K562 (cell line): ENCODE results near the gene SAXO2. TPM values are rescaled to one million over a fixed set of nuclear protein-coding genes. Genes with fewer than 3 reads are reported as not detected.

ENCODE experiments used
- ATAC-seq: fragments of 200-7000 bp; cut with Tn5 transposase; 3 replicates; pipeline ENCODE4 v1.9.1; 2020; ENCODE audit warnings: moderate library complexity
- BruUV-seq: library from RNA; stranded (reverse); fragments of 400-500 nt; replicated peaks from 2 replicates; lab custom pipeline; 2021; lab: Mats Ljungman, UMichigan
- CTCF ChIA-PET: fragments of 300-600 bp; formaldehyde crosslinking; extraction: SDS; loops from one replicate; lab custom pipeline; 2021; ENCODE audit warnings: low intra/inter-chr PET ratio; lab: Yijun Ruan, JAX
- POLR2A ChIA-PET: fragments of 300-600, 350-650 bp; sonication (Branson Sonifier 250); formaldehyde crosslinking; extraction: SDS; loops from one replicate; lab custom pipeline; 2021; ENCODE audit warnings: antibody characterized with exemption, inconsistent platforms; lab: Yijun Ruan, JAX
- DNase-seq, 4 experiments: peaks; one replicate each; pipeline versions ENCODE4 v3.0.0 to v3.0.0-alpha.2; 2011 to 2018; ENCODE audit warnings: low spot score in 3 of 4, mixed read lengths in 3 of 4; ENCODE audit errors: extremely low read depth in 1 of 4
- FAIRE-seq: peaks from 2 replicates; lab custom pipeline; 2011; peaks lifted over from hg19 to GRCh38; lab: Jason Lieb, UNC
- H2AFZ ChIP-seq: 2 replicates; pipeline ENCODE4 v1.6.0; 2011; ENCODE audit warnings: low read depth, low read length, control low read depth, inconsistent platforms
- H3K27ac ChIP-seq: fragments of 200-600 bp; 3 replicates; pipeline ENCODE4 v1.8.0; 2011; ENCODE audit warnings: low read depth, mild to moderate bottlenecking, control low read depth, inconsistent platforms, low read length, moderate library complexity, mixed read lengths; ENCODE audit errors: extremely low read depth
- H3K27me3 ChIP-seq, 2 experiments: fragments of 300-600 bp in 1 of 2; 2 replicates in 1 of 2; 3 replicates in 1 of 2; pipeline versions ENCODE4 v1.6.0 to v1.8.0; 2011; ENCODE audit warnings: inconsistent platforms in 2 of 2, low read length in 2 of 2, mild to moderate bottlenecking in 1 of 2, mixed read lengths in 1 of 2, moderate library complexity in 1 of 2; ENCODE audit not compliant: control insufficient read depth in 2 of 2, insufficient read depth in 2 of 2
- H3K36me3 ChIP-seq: fragments of 300-600 bp; 3 replicates; pipeline ENCODE4 v1.8.0; 2011; ENCODE audit warnings: mild to moderate bottlenecking, low read length, inconsistent platforms; ENCODE audit not compliant: control insufficient read depth, insufficient read depth
- H3K4me1 ChIP-seq, 2 experiments: fragments of 200-600 bp in 1 of 2; replicated peaks in 1 of 2; 2 replicates in 1 of 2; 3 replicates in 1 of 2; pipeline versions ENCODE4 v1.5.1 to v1.8.0; 2011; ENCODE audit warnings: inconsistent platforms in 2 of 2, low read length in 2 of 2, mild to moderate bottlenecking in 1 of 2, mixed read lengths in 1 of 2, moderate library complexity in 1 of 2; ENCODE audit not compliant: control insufficient read depth in 2 of 2, insufficient read depth in 2 of 2
- H3K4me2 ChIP-seq: 2 replicates; pipeline ENCODE4 v1.6.1; 2011; ENCODE audit warnings: low read length, control low read depth, inconsistent platforms, mixed read lengths; ENCODE audit not compliant: insufficient read depth
- H3K4me3 ChIP-seq: fragments of 200-600 bp; sonication (generic), shearing (Covaris generic); 2 replicates; pipeline ENCODE4 v1.5.1; 2016; ENCODE audit warnings: control low read depth, inconsistent platforms
- H3K79me2 ChIP-seq: fragments of 200-600 bp; 3 replicates; pipeline ENCODE4 v1.8.0; 2011; ENCODE audit warnings: low read length, inconsistent platforms; ENCODE audit not compliant: control insufficient read depth, insufficient read depth
- H3K9ac ChIP-seq, 2 experiments: 2 replicates each; pipeline versions ENCODE4 v1.6.0 to v1.6.1; 2011; ENCODE audit warnings: low read depth in 2 of 2, low read length in 2 of 2, control low read depth in 1 of 2, inconsistent platforms in 1 of 2, mild to moderate bottlenecking in 1 of 2, mixed read lengths in 1 of 2; ENCODE audit not compliant: insufficient read depth in 1 of 2
- H3K9me1 ChIP-seq: one replicate; pipeline ENCODE4 v1.6.0; 2011; ENCODE audit warnings: inconsistent platforms, mild to moderate bottlenecking, low read length, moderate library complexity; ENCODE audit not compliant: control insufficient read depth, insufficient read depth
- H3K9me3 ChIP-seq: replicated peaks from 2 replicates; pipeline ENCODE4 v1.5.1; 2011; ENCODE audit warnings: low read depth, low read length, inconsistent platforms; ENCODE audit not compliant: control insufficient read depth, insufficient read depth
- H4K20me1 ChIP-seq: replicated peaks from 2 replicates; pipeline ENCODE4 v1.6.1; 2011; ENCODE audit warnings: low read length, inconsistent platforms, mixed read lengths; ENCODE audit not compliant: control insufficient read depth, insufficient read depth
- BHLHE40 ChIP-seq: IDR thresholded peaks from 2 replicates; pipeline ENCODE4 v1.6.1; 2011; ENCODE audit warnings: low read length, improper control_type of control experiment
- CBFA2T2 ChIP-seq: fragments of 450-650 bp; conservative IDR thresholded peaks from 2 replicates; pipeline ENCODE4 v1.6.1; 2017; ENCODE audit warnings: mild to moderate bottlenecking
- CBFA2T3 ChIP-seq: fragments of 450-650 bp; IDR thresholded peaks from 2 replicates; pipeline ENCODE4 v1.6.1; 2017
- CTBP1 ChIP-seq: fragments of 450-650 bp; IDR thresholded peaks from 2 replicates; pipeline ENCODE4 v1.6.1; 2016; ENCODE audit warnings: borderline replicate concordance
- EP300 ChIP-seq: IDR thresholded peaks from 2 replicates; pipeline ENCODE4 v1.6.1; 2012; ENCODE audit warnings: low read length, improper control_type of control experiment
- FOXA3 ChIP-seq, 2 experiments: fragments of 450-650 bp in 1 of 2; sonication (generic) in 1 of 2; formaldehyde crosslinking; IDR thresholded peaks in 1 of 2; conservative IDR thresholded peaks in 1 of 2; 2 replicates each; pipeline versions ENCODE4 v1.4.0 to v1.8.0; 2020 to 2022; ENCODE audit warnings: mild to moderate bottlenecking in 2 of 2, missing genetic modification reagents in 1 of 2
- HDAC1 ChIP-seq, 2 experiments: fragments of 450-650 bp; IDR thresholded peaks; 2 replicates each; pipeline ENCODE4 v1.6.1; 2016 to 2017; ENCODE audit warnings: inconsistent platforms in 1 of 2, mild to moderate bottlenecking in 1 of 2, moderate library complexity in 1 of 2
- MTF1 ChIP-seq: fragments of 250-450 bp; sonication (Bioruptor Pico); IDR thresholded peaks from 2 replicates; pipeline ENCODE4 v1.9.0; 2021; ENCODE audit warnings: moderate library complexity, mild to moderate bottlenecking, inconsistent platforms, borderline replicate concordance
- NCOA1 ChIP-seq: fragments of 450-650 bp; IDR thresholded peaks from 2 replicates; pipeline ENCODE4 v1.6.1; 2016; ENCODE audit warnings: low read depth
- NUFIP1 ChIP-seq: fragments of 450-650 bp; IDR thresholded peaks from 2 replicates; pipeline ENCODE4 v1.6.1; 2018; ENCODE audit not compliant: partially characterized antibody
- PHB ChIP-seq: fragments of 250-450 bp; sonication (Bioruptor Pico); IDR thresholded peaks from 2 replicates; pipeline ENCODE4 v1.5.0; 2021
- TAF15 ChIP-seq: fragments of 200-400 bp; formaldehyde crosslinking; IDR thresholded peaks from 2 replicates; pipeline ENCODE4 v1.6.1; 2017; ENCODE audit warnings: mild to moderate bottlenecking, low read depth, low read length, moderate library complexity
- ZBTB8A ChIP-seq: fragments of 450-650 bp; IDR thresholded peaks from 2 replicates; pipeline ENCODE4 v1.6.1; 2018; ENCODE audit warnings: mild to moderate bottlenecking, moderate library complexity; ENCODE audit not compliant: partially characterized antibody
- ZNF224 ChIP-seq: sonication (generic); formaldehyde crosslinking; IDR thresholded peaks from 2 replicates; pipeline ENCODE4 v1.8.0; 2022; ENCODE audit warnings: mild to moderate bottlenecking, missing genetic modification reagents
- ZNF436 ChIP-seq: fragments of 250-450, 450-650 bp; sonication (Bioruptor Pico); formaldehyde crosslinking; IDR thresholded peaks from 2 replicates; pipeline ENCODE4 v1.7.0; 2020; ENCODE audit warnings: mild to moderate bottlenecking
- ZNF76 ChIP-seq: fragments of 250-450 bp; sonication (Bioruptor Pico); IDR thresholded peaks from 2 replicates; pipeline ENCODE4 v1.4.0; 2020; ENCODE audit warnings: mild to moderate bottlenecking, moderate library complexity, borderline replicate concordance
- WGBS: fragments of 100-300 bp; shearing (Covaris generic); methylation state at CpG from one replicate; pipeline ENCODE4 v1.1.6; 2016; ENCODE audit warnings: low coverage, mixed read lengths; ENCODE audit not compliant: insufficient coverage; ENCODE audit errors: missing lambda C conversion rate; 5-methylcytosine and 5-hydroxymethylcytosine counted together
- in situ Hi-C: fragments of 300-500 bp; cut with MboI; formaldehyde crosslinking; loops from 4 replicates; pipeline ENCODE4 v1.15.0; 2018; ENCODE audit warnings: inconsistent platforms, mixed read lengths
- intact Hi-C: fragments of 100-400 bp; cut with micrococcal nuclease; formaldehyde crosslinking; loops from 2 replicates; pipeline ENCODE4 v1.14.2; 2022
- polyA plus RNA-seq, 8 experiments: library from polyadenylated mRNA; depleted of rRNA in 4 of 8; stranded (reverse) in 5 of 8; unstranded in 3 of 8; fragments of >200 nt; fragmentation: Nextera tagmentation in 2 of 8; fragmentation: Illumina TruSeq in 1 of 8; extraction: Ambion mirVana in 2 of 8; extraction: Trizol in 1 of 8; gene quantifications; 2 replicates each; pipeline versions ENCODE4 v1.2.1 to v1.2.3, GENCODE V29; 2011 to 2014; ENCODE audit warnings: inconsistent platforms in 1 of 8, missing spikeins in 1 of 8
- total RNA-seq, 7 experiments: library from RNA; depleted of rRNA in 6 of 7; stranded (reverse); fragments of >200 nt in 6 of 7; fragmentation: Illumina TruSeq in 2 of 7; extraction: Trizol in 2 of 7; gene quantifications; 2 replicates each; pipeline versions ENCODE4 v1.2.1 to v1.2.3, GENCODE V29; 2011 to 2021; ENCODE audit warnings: low replicate concordance in 1 of 7
- TF ChIP-seq, protein P1 (sequence below): sonication (generic); formaldehyde crosslinking; IDR thresholded peaks from 2 replicates; pipeline ENCODE4 v1.9.0; 2022; ENCODE audit warnings: mild to moderate bottlenecking, missing genetic modification reagents
- TF ChIP-seq, protein P2 (sequence below): fragments of 450-650 bp; IDR thresholded peaks from 2 replicates; pipeline ENCODE4 v1.6.1; 2017; ENCODE audit warnings: mild to moderate bottlenecking, moderate library complexity
- TF ChIP-seq, protein P3 (sequence below): fragments of 450-650 bp; IDR thresholded peaks from 2 replicates; pipeline ENCODE4 v1.6.1; 2016

SAXO2 gene
- total and polyA plus RNA-seq, 9 of the 15 experiments (the other 6 are each of a cell fraction or from before 2014, with no cell fraction given): 3.1 to 14.2 (median 8.2) TPM

DNA sequence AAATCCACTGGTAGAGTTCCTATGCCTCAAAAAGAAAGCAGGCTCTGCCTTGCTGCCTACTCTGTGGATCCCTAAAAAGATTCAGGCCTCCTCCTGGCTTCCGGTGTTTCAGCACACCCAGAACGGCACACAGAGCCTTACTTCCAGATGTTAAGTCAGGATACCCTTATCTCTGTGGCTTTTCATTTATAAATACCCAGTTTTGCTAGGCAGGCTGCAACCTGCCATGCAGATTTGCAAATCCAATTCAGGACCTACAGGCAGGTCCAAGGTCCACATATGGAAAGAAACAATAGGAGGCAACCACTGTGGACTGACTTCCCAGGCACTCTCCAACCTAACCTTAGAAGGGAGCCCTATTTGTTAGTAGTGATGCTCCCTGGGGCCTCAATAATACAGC, 30.8 kb upstream of the SAXO2 start:
- Histone ChIP-seq H4K20me1 (no peaks in the 10 kb centered on the region), H3K9me1 (no peaks in the 10 kb centered on the region), H3K27me3 (no peaks in the 10 kb centered on the region), H3K36me3 (peaks cover 16% of the 10 kb centered on the region; the same call in 2 of the 3 replicates), H3K9me3 (no peaks in the 10 kb centered on the region), H2AFZ (peak overlapping the region; percentile 12), H3K4me2 (peak overlapping the region; percentile 13), H3K27ac (peak overlapping the region; percentile 47; the same call in 2 of the 3 replicates), H3K9ac (peak overlapping the region in 1 of 2 experiments; percentile 3; a peak in 1 of 4 replicates), H3K4me3 (no peak overlapping the region), H3K4me1 (peaks cover 0 to 16% of the 10 kb centered on the region in 2 experiments; a peak in 3 of 5 replicates), H3K79me2 (no peaks in the 10 kb centered on the region)
- WGBS: 0% methylated on average over 2 of the region's 2 CpGs
- in situ Hi-C loops (no loop called here), intact Hi-C loops (no loop called here)
- BruUV-seq: no TSS peak
- POLR2A ChIA-PET: no interaction called here
- CTCF ChIA-PET: no interaction called here
- peak; percentile 21 to 75 (median 43) for DNase-seq
- ATAC-seq: peak; percentile 94
- peak; percentile 71 for FAIRE-seq
- TF ChIP-seq TAF15 (no peak), NUFIP1 (no peak), EP300 (peak; percentile 58; the same call in 1 of the 2 replicates), PHB (CRISPR knock-in tag) (no peak), BHLHE40 (peak; percentile 8; the same call in 1 of the 2 replicates), HDAC1 (IDR thresholded peaks at IDR 0.05) (peak in 1 of 2 experiments; percentile 30; a peak in 1 of 4 replicates), ZNF224 (CRISPR knock-in tag) (no peak), ZNF76 (CRISPR knock-in tag) (no peak), CTBP1 (0 out of 2 replicates have a peak, but pooled peaks have one; percentile 46), ZBTB8A (no peak), FOXA3 (CRISPR knock-in tag; conservative IDR thresholded peaks at IDR 0.05 in 1 of 2, IDR thresholded peaks at IDR 0.05 in 1 of 2) (no peak), MTF1 (CRISPR knock-in tag) (no peak), NCOA1 (peak; percentile 32; the same call in 1 of the 2 replicates), CBFA2T3 (peak; percentile 83), ZNF436 (no peak), CBFA2T2 (peak; percentile 62)
- TF ChIP-seq, protein P1, sequence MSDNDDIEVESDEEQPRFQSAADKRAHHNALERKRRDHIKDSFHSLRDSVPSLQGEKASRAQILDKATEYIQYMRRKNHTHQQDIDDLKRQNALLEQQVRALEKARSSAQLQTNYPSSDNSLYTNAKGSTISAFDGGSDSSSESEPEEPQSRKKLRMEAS (CRISPR knock-in tag): no peak
- TF ChIP-seq, protein P2, sequence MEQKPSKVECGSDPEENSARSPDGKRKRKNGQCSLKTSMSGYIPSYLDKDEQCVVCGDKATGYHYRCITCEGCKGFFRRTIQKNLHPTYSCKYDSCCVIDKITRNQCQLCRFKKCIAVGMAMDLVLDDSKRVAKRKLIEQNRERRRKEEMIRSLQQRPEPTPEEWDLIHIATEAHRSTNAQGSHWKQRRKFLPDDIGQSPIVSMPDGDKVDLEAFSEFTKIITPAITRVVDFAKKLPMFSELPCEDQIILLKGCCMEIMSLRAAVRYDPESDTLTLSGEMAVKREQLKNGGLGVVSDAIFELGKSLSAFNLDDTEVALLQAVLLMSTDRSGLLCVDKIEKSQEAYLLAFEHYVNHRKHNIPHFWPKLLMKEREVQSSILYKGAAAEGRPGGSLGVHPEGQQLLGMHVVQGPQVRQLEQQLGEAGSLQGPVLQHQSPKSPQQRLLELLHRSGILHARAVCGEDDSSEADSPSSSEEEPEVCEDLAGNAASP: no peak
- TF ChIP-seq, protein P3, sequence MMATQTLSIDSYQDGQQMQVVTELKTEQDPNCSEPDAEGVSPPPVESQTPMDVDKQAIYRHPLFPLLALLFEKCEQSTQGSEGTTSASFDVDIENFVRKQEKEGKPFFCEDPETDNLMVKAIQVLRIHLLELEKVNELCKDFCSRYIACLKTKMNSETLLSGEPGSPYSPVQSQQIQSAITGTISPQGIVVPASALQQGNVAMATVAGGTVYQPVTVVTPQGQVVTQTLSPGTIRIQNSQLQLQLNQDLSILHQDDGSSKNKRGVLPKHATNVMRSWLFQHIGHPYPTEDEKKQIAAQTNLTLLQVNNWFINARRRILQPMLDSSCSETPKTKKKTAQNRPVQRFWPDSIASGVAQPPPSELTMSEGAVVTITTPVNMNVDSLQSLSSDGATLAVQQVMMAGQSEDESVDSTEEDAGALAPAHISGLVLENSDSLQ: no peak
